ENCODE data around the gene GJB2.

Gene GJB2

GRCh38 chr13:20191311-20192157 is 1.2 kb downstream of the GJB2 start:
- DNase-seq = no peak

- no peak for DNase-seq
Measured at GRCh38 chr13:20190481-20191310, 2.0 kb downstream of the GJB2 start.

- DNase-seq = no peak
Measured at GRCh38 chr13:20190076-20190475, 2.7 kb downstream of the GJB2 start.

GRCh38 chr13:20188667-20189553 is 3.8 kb downstream of the GJB2 start:
- no peak for DNase-seq

GRCh38 chr13:20186771-20187170 is 6.0 kb downstream of the GJB2 start:
- DNase-seq = no peak

- DNase-seq = no peak
Measured at GRCh38 chr13:20185366-20186056, 7.2 kb downstream of the GJB2 start.

GRCh38 chr13:20182231-20182846 is 10.4 kb downstream of the GJB2 start:
- no peak for DNase-seq

GRCh38 chr13:20181188-20181587 is 11.6 kb downstream of the GJB2 start:
- DNase-seq = no peak

- DNase-seq = no peak
Measured at GRCh38 chr13:20178156-20178555, 14.6 kb downstream of the GJB2 start.

GRCh38 chr13:20177049-20177831 is 15.5 kb downstream of the GJB2 start:
- DNase-seq = no peak

- no peak for DNase-seq
Measured at GRCh38 chr13:20175907-20176652, 16.7 kb downstream of the GJB2 start.

GRCh38 chr13:20175406-20175794 is 17.3 kb downstream of the GJB2 start:
- no peak for DNase-seq

- no peak for DNase-seq
Measured at GRCh38 chr13:20174656-20175405, 17.9 kb downstream of the GJB2 start.

GRCh38 chr13:20173116-20173746 is 19.5 kb downstream of the GJB2 start:
- DNase-seq = no peak

- no peak for DNase-seq
Measured at GRCh38 chr13:20171364-20171763, 21.4 kb downstream of the GJB2 start.

- no peak for DNase-seq
Measured at GRCh38 chr13:20170921-20171320, 21.8 kb downstream of the GJB2 start.

- no peak for DNase-seq
Measured at GRCh38 chr13:20168396-20168795, 24.3 kb downstream of the GJB2 start.

- no peak for DNase-seq
Measured at GRCh38 chr13:20165417-20166257, 27.1 kb downstream of the GJB2 start.
